ENCODE data around the gene TRIM2. TPM values are rescaled to one million over a fixed set of nuclear protein-coding genes. Genes with fewer than 3 reads are reported as not detected.

TRIM2 gene
- total RNA-seq, 1 donor from 2014 or later, result 0.09 TPM

DNA sequence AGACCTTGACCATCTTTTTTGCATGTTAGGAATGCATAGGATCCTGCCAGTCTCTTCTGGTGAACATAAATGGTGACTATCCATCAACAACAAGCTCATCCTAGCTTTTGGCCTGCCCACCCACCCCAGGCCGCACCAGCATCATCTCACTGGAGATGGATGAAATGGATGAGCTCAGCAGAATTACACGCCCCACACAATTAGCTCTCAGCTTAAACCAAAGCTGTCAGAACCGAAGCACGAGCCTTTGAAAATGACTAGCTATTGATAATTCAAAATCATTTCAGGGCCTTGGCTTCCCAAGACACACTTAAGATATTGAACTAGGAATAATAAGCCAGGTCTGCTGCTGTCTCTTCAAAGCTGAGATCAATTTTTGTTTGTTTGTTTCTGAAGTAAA, 77.8 kb downstream of the TRIM2 start:
- Mint-ChIP-seq H3K4me3 (ENCODE audit: low read depth) (no peak overlapping the region), H3K36me3 (ENCODE audit: low read depth) (no peaks in the 10 kb centered on the region), H3K4me1 (ENCODE audit: low read depth) (peaks cover 4% of the 10 kb centered on the region), H3K27me3 (ENCODE audit: low read depth) (no peaks in the 10 kb centered on the region), H3K9me3 (peaks cover 18% of the 10 kb centered on the region), H3K27ac (no peak overlapping the region)
- intact Hi-C loops (cut with micrococcal nuclease), result no loop called here
- DNase-seq (ENCODE audit: low spot score), result no peak

DNA sequence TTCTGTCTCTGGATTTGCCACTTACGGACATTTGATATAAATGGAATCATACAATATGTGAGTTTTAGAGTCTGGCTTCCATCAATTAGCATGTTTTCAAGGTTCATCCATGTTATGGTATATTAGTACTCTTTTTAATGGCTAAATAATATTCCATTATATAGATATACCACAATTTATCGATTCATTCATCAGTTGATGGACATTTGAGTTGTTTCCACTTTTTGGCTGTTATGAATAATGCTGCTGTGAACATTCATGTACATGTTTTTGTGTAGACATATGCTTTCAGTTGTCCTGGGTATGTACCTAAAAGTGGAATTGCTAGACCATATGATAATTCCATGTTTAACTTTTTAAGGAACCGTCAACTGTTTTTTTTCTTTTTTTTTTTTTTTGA, 79.0 kb downstream of the TRIM2 start:
- intact Hi-C loops (cut with micrococcal nuclease), result no loop called here
- DNase-seq (ENCODE audit: low spot score), result no peak
- no peak overlapping the region for H3K4me3 Mint-ChIP-seq (ENCODE audit: low read depth)
- no peaks in the 10 kb centered on the region for H3K4me1 Mint-ChIP-seq (ENCODE audit: low read depth)
- H3K9me3 Mint-ChIP-seq, result peaks cover 18% of the 10 kb centered on the region
- no peak overlapping the region for H3K27ac Mint-ChIP-seq
- no peaks in the 10 kb centered on the region for H3K27me3 Mint-ChIP-seq (ENCODE audit: low read depth)
- H3K36me3 Mint-ChIP-seq (ENCODE audit: low read depth), result no peaks in the 10 kb centered on the region

DNA sequence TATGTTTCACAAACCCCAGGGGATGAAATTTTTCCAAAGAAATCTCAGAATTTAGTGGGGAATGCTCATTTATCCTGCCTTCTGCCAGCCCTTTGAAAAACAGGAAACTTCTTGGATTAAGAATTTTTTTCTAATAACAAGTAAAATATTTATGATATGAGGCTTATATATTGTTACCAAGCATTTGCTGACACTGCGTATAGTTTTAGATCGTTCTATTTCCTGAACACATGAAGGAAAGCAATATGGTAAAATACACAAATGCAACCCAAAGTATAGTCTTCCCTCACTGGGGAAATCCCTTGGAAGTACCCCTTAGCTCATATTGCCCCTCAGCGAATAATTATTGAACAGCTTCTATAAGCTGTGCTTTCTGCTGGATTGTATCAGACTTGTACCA, 85.9 kb downstream of the TRIM2 start:
- H3K4me1 Mint-ChIP-seq (ENCODE audit: low read depth), result peaks cover 5% of the 10 kb centered on the region

DNA sequence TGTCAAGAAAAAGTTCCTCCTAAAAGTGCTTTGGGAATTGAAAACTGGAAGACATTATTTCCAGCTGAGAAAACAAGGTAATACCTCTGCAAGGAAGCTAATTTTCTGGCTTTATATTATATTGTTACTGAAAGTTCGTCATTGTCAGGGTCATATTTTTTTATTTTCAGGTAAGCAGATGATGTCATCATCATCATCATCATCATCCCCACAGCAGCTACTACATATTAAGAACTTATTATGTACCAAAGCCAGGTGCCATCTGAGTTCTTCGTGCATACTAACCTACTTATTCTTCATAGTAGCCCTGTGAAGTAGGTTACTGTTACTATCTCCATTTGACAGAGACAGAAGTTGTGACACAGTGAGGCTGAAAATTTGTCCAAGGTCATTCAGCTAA, 87.3 kb downstream of the TRIM2 start:
- Mint-ChIP-seq H3K27ac (no peak overlapping the region), H3K4me3 (ENCODE audit: low read depth) (no peak overlapping the region), H3K9me3 (peaks cover 5% of the 10 kb centered on the region), H3K36me3 (ENCODE audit: low read depth) (no peaks in the 10 kb centered on the region), H3K27me3 (ENCODE audit: low read depth) (peaks cover 5% of the 10 kb centered on the region), H3K4me1 (ENCODE audit: low read depth) (peaks cover 5% of the 10 kb centered on the region)
- DNase-seq (ENCODE audit: low spot score), result no peak
- intact Hi-C loops (cut with micrococcal nuclease), result no loop called here

More for the DNA sequence above, 85.9 kb downstream of the TRIM2 start:
- H3K27ac Mint-ChIP-seq, result no peak overlapping the region
- no peaks in the 10 kb centered on the region for H3K36me3 Mint-ChIP-seq (ENCODE audit: low read depth)
- intact Hi-C loops (cut with micrococcal nuclease), result no loop called here
- H3K9me3 Mint-ChIP-seq, result peaks cover 16% of the 10 kb centered on the region
- H3K4me3 Mint-ChIP-seq (ENCODE audit: low read depth), result no peak overlapping the region
- DNase-seq (ENCODE audit: low spot score), result no peak
- H3K27me3 Mint-ChIP-seq (ENCODE audit: low read depth), result peaks cover 5% of the 10 kb centered on the region

DNA sequence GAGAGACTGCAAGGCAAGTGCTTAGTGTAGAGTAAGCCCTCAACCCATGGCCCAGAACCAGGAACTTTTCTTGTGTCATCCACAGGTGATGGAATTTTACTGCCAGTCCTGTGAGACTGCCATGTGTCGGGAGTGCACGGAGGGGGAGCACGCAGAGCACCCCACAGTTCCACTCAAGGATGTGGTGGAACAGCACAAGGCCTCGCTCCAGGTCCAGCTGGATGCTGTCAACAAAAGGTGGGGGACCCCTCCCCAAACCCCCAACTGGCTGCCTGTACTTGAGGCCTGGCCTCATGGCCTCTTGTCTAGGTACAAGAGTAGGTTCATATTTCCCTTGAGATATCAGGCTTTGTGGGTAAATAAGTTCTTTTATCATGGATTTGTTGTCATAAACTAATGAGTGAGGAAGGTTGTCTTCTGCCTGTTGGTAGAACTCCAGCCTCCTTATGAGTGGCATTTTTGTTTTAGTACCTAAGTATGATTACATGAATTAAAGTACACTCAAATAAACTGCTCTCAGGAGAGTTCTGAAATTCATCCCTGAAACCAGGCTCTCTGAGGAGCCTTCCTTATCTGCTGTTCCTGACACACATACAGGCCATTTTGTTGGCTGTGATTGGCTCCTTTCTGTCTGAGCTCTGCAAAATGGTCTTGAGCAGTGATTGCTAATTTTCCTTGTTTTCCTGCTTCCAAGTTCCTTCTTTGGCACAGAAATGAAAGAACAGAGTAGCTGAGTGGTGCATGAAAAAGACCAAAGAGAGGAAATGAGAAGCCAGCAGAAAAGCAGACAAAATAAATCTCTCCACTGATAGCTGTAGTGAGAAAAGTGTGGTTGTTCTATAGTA, 88.9 kb downstream of the TRIM2 start:
- Mint-ChIP-seq H3K27me3 (ENCODE audit: low read depth) (peaks cover 7% of the 10 kb centered on the region), H3K36me3 (ENCODE audit: low read depth) (no peaks in the 10 kb centered on the region), H3K27ac (no peak overlapping the region), H3K9me3 (peaks cover 5% of the 10 kb centered on the region), H3K4me1 (ENCODE audit: low read depth) (peaks cover 5% of the 10 kb centered on the region), H3K4me3 (ENCODE audit: low read depth) (no peak overlapping the region)
- DNase-seq (ENCODE audit: low spot score), result no peak
- intact Hi-C loops (cut with micrococcal nuclease), result no loop called here

DNA sequence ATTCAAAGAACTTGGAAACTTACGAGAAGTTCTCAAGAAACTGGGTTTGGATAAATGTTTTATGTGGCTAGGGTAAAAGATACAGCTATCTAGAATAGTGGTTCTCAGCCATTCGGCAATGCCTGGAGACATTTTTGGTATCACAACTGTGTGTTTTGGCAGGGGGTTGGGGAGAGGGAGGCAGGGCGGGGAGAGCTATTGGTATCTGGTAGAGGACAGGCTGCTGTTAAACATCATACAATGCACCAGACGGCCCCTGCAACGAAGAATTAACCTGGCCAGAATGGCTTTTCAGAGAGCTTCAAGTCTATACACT, 89.5 kb downstream of the TRIM2 start:
- peaks cover 1% of the 10 kb centered on the region for H3K9me3 Mint-ChIP-seq
- intact Hi-C loops (cut with micrococcal nuclease), result no loop called here
- H3K4me3 Mint-ChIP-seq (ENCODE audit: low read depth), result no peak overlapping the region
- H3K27me3 Mint-ChIP-seq (ENCODE audit: low read depth), result peaks cover 5% of the 10 kb centered on the region
- peaks cover 5% of the 10 kb centered on the region for H3K4me1 Mint-ChIP-seq (ENCODE audit: low read depth)
- no peaks in the 10 kb centered on the region for H3K36me3 Mint-ChIP-seq (ENCODE audit: low read depth)
- H3K27ac Mint-ChIP-seq, result no peak overlapping the region
- no peak for DNase-seq (ENCODE audit: low spot score)

DNA sequence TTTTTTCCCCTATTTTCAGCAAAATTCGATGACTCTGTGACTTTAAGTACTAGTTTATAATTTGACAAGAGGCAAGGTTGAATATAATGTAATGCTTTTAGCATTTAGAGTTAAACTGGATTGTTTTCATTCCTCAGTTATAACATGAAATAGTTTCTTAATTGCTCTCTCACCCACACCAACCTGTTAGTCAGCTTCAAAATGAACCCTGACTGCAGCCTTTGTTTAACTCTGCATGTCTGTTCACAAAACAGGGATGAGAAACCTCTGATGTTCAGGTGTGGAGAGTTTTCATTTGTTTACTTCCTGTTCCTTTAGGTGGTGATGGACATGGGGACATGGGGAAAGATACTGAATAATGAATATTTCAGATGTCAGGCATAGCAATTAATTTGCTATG, 90.4 kb downstream of the TRIM2 start:
- intact Hi-C loops (cut with micrococcal nuclease), result no loop called here
- Mint-ChIP-seq H3K27me3 (ENCODE audit: low read depth) (peaks cover 5% of the 10 kb centered on the region), H3K27ac (no peak overlapping the region), H3K9me3 (peaks cover 3% of the 10 kb centered on the region), H3K4me3 (ENCODE audit: low read depth) (no peak overlapping the region), H3K4me1 (ENCODE audit: low read depth) (peaks cover 5% of the 10 kb centered on the region), H3K36me3 (ENCODE audit: low read depth) (no peaks in the 10 kb centered on the region)
- no peak for DNase-seq (ENCODE audit: low spot score)

DNA sequence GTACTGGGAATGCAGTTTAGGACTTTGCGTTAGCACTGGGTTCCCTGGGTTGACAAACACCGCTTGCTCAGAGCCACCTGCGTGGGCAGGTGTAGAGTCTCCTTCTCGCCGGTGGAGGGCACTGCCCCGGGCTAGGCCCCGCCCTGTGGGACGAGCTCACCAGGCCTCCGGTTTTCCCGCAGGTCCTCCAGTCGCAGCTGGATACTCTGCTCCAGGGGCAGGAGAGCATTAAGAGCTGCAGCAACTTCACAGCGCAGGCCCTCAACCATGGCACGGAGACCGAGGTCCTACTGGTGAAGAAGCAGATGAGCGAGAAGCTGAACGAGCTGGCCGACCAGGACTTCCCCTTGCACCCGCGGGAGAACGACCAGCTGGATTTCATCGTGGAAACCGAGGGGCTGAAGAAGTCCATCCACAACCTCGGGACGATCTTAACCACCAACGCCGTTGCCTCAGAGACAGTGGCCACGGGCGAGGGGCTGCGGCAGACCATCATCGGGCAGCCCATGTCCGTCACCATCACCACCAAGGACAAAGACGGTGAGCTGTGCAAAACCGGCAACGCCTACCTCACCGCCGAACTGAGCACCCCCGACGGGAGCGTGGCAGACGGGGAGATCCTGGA, 91.0 kb downstream of the TRIM2 start:
- intact Hi-C loops (cut with micrococcal nuclease), result no loop called here
- peaks cover 4% of the 10 kb centered on the region for H3K9me3 Mint-ChIP-seq
- H3K4me3 Mint-ChIP-seq (ENCODE audit: low read depth), result no peak overlapping the region
- H3K36me3 Mint-ChIP-seq (ENCODE audit: low read depth), result no peaks in the 10 kb centered on the region
- H3K27me3 Mint-ChIP-seq (ENCODE audit: low read depth), result peaks cover 5% of the 10 kb centered on the region
- DNase-seq (ENCODE audit: low spot score), result no peak
- no peak overlapping the region for H3K27ac Mint-ChIP-seq
- H3K4me1 Mint-ChIP-seq (ENCODE audit: low read depth), result peaks cover 5% of the 10 kb centered on the region

DNA sequence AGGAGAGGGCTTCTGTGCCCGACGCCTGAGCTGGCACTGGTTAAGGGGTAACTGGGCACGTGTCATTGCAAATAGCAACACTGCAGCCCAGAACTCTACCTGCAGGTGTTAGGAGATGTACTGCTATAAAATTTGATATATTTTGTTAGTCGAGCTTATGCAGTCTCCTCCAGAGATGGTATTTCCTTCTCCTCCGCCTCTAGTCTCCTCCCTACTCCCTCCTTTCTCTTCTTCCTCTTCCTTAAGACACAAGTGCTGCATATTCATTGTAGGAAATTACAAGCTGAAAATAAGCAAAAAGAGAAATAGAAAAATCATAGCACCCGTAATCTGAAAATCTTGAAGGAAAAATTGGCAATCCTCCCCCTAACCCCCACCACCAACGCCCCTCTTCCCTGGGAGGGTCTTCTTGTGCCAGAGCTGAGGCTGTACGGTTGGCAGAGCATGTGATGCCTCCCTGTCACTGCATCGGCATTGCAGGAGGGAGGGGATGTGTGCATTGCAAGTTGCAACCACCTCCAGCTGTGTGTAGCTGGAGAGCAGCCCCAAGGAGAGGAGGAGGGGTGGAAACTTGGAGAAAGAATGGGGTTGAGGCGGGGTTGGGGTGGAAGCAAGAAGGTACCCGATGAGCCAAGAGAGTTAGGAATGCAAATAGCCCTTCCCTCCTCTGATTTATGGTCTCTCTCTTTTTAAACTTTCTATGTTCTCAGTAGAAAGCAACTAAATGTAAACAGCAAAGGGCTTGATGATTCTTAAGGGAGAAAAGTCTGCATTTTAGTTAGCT, 92.0 kb downstream of the TRIM2 start:
- Mint-ChIP-seq H3K27ac (no peak overlapping the region), H3K27me3 (ENCODE audit: low read depth) (peaks cover 5% of the 10 kb centered on the region), H3K36me3 (ENCODE audit: low read depth) (no peaks in the 10 kb centered on the region)

DNA sequence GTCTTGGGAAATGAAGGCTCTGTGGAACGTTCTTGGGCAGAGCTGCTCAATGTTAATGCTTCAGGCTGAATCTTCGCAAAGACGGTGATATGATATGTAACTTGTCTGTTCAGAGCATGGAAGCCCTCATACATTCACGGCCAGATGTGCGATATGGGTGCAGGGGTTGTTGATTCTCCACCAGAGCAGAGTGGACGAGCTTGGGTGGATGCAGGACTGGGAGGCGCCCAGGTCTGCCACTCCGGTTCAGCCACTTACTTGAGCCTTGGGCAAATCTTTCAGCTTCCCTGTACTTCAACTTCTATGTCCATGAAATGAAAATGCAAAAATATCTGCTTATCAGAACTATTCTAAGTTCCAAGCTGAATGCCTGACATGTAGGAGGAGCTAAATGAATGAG, 92.9 kb downstream of the TRIM2 start:
- Mint-ChIP-seq H3K36me3 (ENCODE audit: low read depth) (no peaks in the 10 kb centered on the region), H3K9me3 (peaks cover 4% of the 10 kb centered on the region), H3K4me3 (ENCODE audit: low read depth) (no peak overlapping the region), H3K4me1 (ENCODE audit: low read depth) (peaks cover 5% of the 10 kb centered on the region), H3K27ac (no peak overlapping the region), H3K27me3 (ENCODE audit: low read depth) (peaks cover 9% of the 10 kb centered on the region)
- intact Hi-C loops (cut with micrococcal nuclease), result no loop called here
- no peak for DNase-seq (ENCODE audit: low spot score)

More for the DNA sequence above, 92.0 kb downstream of the TRIM2 start:
- Mint-ChIP-seq H3K4me3 (ENCODE audit: low read depth) (no peak overlapping the region), H3K9me3 (peaks cover 4% of the 10 kb centered on the region), H3K4me1 (ENCODE audit: low read depth) (peaks cover 5% of the 10 kb centered on the region)
- no peak for DNase-seq (ENCODE audit: low spot score)
- intact Hi-C loops (cut with micrococcal nuclease), result no loop called here

DNA sequence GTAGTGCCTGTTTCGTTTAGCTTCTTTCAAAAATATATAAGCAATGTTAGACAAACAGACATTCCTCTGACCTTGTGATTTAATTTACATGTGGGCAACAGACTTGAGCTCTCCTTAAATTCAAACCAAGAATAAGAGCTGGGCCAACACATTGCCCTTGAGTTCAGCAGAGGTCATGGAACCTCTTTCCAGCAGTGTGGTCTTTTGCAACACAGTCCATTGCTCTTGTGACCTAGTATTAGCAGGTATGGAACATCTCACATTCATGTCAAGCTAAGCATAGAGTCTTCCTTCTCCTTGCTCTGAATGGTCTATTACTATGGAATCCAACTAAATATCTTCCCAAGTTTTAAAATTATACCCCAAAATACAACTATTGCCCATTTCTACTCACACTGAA, 106.5 kb downstream of the TRIM2 start:
- Mint-ChIP-seq H3K27ac (no peak overlapping the region), H3K4me3 (ENCODE audit: low read depth) (no peak overlapping the region), H3K4me1 (ENCODE audit: low read depth) (no peaks in the 10 kb centered on the region), H3K36me3 (ENCODE audit: low read depth) (no peaks in the 10 kb centered on the region), H3K27me3 (ENCODE audit: low read depth) (peaks cover 11% of the 10 kb centered on the region), H3K9me3 (no peaks in the 10 kb centered on the region)
- no peak for DNase-seq (ENCODE audit: low spot score)
- intact Hi-C loops (cut with micrococcal nuclease), result no loop called here

DNA sequence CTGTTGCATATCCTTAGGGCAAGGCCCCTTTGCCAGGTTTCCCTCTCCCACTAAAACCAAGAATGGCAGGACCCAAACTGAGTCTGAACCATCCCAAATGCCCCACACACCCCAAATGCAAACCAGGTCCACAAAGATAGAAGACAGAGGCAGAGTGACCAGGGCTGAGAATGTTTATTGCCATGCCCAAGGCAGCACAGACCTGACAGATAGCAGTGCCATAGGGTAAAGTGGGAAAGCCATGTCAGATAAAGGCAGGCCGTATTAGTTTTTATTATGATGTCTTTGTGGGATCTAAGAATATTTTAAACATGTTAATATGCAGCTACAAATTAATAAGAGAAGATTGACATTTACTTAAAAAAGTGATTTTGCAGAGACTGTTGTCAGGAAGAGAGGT, 110.7 kb downstream of the TRIM2 start:
- H3K27me3 Mint-ChIP-seq (ENCODE audit: low read depth), result peaks cover 1% of the 10 kb centered on the region
- intact Hi-C loops (cut with micrococcal nuclease), result no loop called here
- DNase-seq (ENCODE audit: low spot score), result no peak
- H3K27ac Mint-ChIP-seq, result no peak overlapping the region
- peaks cover under 1% of the 10 kb centered on the region for H3K4me1 Mint-ChIP-seq (ENCODE audit: low read depth)
- H3K36me3 Mint-ChIP-seq (ENCODE audit: low read depth), result no peaks in the 10 kb centered on the region
- H3K9me3 Mint-ChIP-seq, result no peaks in the 10 kb centered on the region
- no peak overlapping the region for H3K4me3 Mint-ChIP-seq (ENCODE audit: low read depth)
